ENCODE results near the gene TMEM117.
"Not testable (repeated sequence)": the region's sequence is repeated elsewhere in the genome, so short reads cannot be mapped to it uniquely, and the experiment has no call there.

TMEM117 gene

GRCh38 chr12:44331269-44331668 lies 495.4 kb downstream of the TMEM117 start:
- no peak for DNase-seq

GRCh38 chr12:44334347-44334746 lies 498.5 kb downstream of the TMEM117 start:
- no peak for DNase-seq

GRCh38 chr12:44335030-44335429 lies 499.1 kb downstream of the TMEM117 start:
- DNase-seq: no peak

- no peak for DNase-seq
Observed at GRCh38 chr12:44336577-44336976, 500.7 kb downstream of the TMEM117 start.

GRCh38 chr12:44342371-44342770 lies 506.5 kb downstream of the TMEM117 start:
- DNase-seq: no peak

GRCh38 chr12:44347145-44347544 lies 511.3 kb downstream of the TMEM117 start:
- no peak for DNase-seq

GRCh38 chr12:44357494-44357893 lies 521.6 kb downstream of the TMEM117 start:
- DNase-seq: no peak

- no peak for DNase-seq
Observed at GRCh38 chr12:44358636-44359035, 522.8 kb downstream of the TMEM117 start.

- DNase-seq: no peak
Observed at GRCh38 chr12:44362947-44363346, 527.1 kb downstream of the TMEM117 start.

GRCh38 chr12:44367136-44367535 lies 531.3 kb downstream of the TMEM117 start:
- DNase-seq: no peak

GRCh38 chr12:44367916-44368315 lies 532.0 kb downstream of the TMEM117 start:
- no peak for DNase-seq

- DNase-seq: no peak
Observed at GRCh38 chr12:44369998-44370397, 534.1 kb downstream of the TMEM117 start.

- DNase-seq: no peak
Observed at GRCh38 chr12:44370982-44371381, 535.1 kb downstream of the TMEM117 start.

GRCh38 chr12:44372259-44372658 lies 536.4 kb downstream of the TMEM117 start:
- no peak for DNase-seq

- DNase-seq: no peak
Observed at GRCh38 chr12:44375694-44376093, 539.8 kb downstream of the TMEM117 start.

- DNase-seq: no peak
Observed at GRCh38 chr12:44377443-44378187, 541.7 kb downstream of the TMEM117 start.

- DNase-seq: not testable (repeated sequence)
Observed at GRCh38 chr12:44379113-44379512, 543.2 kb downstream of the TMEM117 start.

GRCh38 chr12:44379831-44380230 lies 544.0 kb downstream of the TMEM117 start:
- DNase-seq: no peak

- DNase-seq: no peak
Observed at GRCh38 chr12:44380861-44381260, 545.0 kb downstream of the TMEM117 start.

- no peak for DNase-seq
Observed at GRCh38 chr12:44381341-44381740, 545.5 kb downstream of the TMEM117 start.

- no peak for DNase-seq
Observed at GRCh38 chr12:44384136-44384535, 548.3 kb downstream of the TMEM117 start.

- DNase-seq: no peak
Observed at GRCh38 chr12:44385964-44386363, 550.1 kb downstream of the TMEM117 start.

GRCh38 chr12:44387581-44387980 lies 551.7 kb downstream of the TMEM117 start:
- DNase-seq: no peak

GRCh38 chr12:44389038-44389437 lies 553.2 kb downstream of the TMEM117 start:
- no peak for DNase-seq

GRCh38 chr12:44389896-44390295 lies 554.0 kb downstream of the TMEM117 start:
- no peak for DNase-seq

Measured in midbrain (tissue), 1 donor.